Germinal center (tissue), 1 donor: ENCODE measurements around the gene TNNT3.
"Not testable (repeated sequence)": the region's sequence is repeated elsewhere in the genome, so short reads cannot be mapped to it uniquely, and the experiment has no call there.

Experiments used
- DNase-seq: peaks from one replicate; pipeline ENCODE4 v3.0.0; 2012; ENCODE audit warnings: mixed read lengths, low spot score

The TNNT3 gene

DNA sequence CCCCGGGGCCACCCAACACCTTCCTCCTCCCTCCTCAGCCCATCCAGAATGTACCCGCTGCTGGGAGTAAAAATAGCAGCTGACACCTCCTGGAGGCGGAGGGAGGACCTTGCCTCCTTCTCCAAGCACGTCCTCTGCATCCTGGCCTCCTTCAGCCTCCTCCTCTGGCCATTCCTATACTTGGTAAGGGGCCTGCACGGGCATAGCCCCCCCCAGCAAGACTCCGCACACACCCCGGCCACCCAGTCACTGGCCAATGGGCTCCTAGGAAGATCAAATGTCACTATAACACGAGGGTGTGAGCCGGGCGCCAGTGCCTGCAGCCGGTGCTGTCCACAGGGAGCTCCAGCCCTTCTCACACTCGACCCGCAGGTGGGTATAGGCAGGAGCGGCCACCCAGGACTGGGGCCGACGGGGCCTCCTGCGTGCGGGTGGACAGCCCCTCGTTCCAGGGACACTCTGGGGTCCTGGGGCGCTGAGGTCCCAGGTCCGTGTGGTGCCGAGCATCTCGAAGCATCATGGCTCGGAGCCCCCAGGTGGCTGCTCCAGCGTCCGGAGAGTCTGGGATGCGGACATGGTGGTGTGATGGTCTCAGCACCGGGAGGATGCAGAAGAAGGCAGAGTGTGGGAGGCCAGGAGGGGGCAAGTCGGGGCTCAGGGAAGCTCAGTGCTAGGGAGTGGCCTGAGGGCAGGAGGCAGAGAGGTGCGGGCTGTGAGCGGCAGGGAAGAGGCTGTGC lies at the start of gene TNNT3:
TNNT3 (plus strand) TSS at position 313 of the 737 bp plus-strand sequence. CDS start 3,172 bp downstream, outside the sequence.
- no peak for DNase-seq

DNA sequence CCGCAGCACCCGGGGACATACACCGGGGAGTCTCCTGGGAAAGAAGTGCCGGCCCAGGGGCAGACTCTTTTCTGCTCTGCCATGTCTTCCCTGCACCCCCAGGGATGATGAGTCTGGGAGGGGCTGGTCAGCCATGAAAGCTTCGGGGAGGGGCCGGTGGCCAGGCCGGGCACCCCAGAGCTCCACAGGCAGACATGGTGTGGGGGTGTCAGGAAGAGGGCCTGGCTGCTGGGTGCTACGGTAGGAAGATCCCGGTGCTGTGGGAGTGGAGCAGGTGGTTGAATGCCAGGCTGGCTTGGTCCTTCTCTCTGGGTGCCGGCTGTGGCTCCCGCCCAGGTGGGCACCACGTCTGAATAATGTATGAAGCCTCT lies 49.2 kb upstream of the TNNT3 start:
- DNase-seq: no peak

DNA sequence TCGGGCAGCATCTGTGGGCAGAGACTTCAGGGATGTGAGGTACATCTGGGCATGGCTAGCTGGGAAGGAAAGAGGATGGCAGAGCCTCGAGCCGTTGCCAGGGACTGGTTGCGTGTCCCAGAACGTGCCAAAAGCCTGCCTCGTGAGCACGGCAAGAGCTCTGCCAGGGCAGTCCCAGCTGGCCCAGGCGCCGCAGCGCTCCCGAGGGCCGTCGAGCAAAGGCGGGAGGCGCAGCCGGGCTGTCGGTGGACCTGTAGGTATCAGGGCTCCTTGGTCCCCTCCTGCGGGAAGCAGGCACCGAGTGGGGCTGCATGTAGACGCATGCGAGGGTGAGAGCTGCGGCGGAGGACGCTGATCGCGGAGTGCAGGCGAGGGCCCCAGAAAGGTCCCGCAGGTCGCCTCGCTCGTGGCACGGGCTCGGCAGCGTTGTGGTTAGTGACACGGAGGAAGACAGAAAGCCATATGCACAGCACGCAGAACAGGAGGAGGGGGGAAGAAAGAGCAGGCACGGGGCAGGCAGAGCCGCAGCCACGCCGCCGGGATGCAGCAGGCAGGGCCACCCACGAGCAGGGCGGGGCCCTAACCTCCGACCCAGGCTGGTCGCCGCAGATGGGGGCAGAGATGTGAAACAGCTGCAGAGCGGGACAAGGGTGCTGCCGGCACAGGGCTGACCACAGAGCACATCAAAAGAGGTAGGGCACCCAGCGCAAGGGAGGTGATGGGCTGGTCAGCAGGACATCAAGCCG lies 48.6 kb upstream of the TNNT3 start:
- DNase-seq: no peak

DNA sequence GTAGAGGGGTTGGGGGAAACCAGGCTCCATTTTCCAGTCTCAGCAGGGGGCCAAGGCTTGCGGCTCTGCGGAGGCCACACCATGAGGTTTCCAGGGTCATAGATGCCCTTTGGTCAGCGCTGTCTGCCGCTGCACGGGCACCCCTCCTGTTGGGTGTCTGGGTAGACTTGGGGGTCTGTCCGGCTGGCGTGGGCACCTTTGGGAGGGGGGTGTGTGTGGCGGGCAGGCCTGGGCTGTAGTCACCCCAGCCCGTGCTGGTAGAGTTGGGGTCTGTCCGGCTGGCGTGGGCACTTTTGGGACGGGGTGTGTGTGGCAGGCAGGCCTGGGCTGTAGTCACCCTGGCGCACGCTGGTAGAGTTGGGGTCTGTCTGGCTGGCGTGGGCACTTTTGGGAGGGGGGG lies 48.0 kb upstream of the TNNT3 start:
- no peak for DNase-seq

DNA sequence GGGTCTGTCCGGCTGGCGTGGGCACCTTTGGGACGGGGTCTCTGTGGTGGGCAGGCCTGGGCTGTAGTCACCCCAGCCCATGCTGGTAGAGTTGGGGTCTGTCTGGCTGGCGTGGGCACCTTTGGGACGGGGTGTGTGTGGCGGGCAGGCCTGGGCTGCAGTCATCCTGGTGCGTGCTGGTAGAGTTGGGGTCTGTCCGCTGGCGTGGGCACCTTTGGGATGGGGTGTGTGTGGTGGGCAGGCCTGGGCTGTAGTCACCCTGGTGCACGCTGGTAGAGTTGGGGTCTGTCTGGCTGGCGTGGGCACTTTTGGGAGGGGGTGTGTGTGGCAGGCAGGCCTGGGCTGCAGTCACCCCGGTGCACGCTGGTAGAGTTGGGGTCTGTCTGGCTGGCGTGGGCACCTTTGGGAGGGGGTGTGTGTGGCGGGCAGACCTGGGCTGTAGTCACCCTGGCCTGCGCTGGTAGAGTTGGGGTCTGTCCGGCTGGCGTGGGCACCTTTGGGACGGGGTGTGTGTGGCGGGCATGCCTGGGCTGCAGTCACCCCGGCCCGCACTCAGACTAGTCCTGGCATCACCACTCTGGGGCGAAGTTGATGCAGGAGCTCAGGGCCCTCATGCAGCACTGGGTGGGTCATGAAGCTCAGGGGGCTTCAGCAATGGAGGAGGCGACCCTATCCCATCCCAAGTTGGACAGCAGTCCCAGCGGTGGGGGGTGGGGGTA lies 47.1 kb upstream of the TNNT3 start:
- DNase-seq: no peak

DNA sequence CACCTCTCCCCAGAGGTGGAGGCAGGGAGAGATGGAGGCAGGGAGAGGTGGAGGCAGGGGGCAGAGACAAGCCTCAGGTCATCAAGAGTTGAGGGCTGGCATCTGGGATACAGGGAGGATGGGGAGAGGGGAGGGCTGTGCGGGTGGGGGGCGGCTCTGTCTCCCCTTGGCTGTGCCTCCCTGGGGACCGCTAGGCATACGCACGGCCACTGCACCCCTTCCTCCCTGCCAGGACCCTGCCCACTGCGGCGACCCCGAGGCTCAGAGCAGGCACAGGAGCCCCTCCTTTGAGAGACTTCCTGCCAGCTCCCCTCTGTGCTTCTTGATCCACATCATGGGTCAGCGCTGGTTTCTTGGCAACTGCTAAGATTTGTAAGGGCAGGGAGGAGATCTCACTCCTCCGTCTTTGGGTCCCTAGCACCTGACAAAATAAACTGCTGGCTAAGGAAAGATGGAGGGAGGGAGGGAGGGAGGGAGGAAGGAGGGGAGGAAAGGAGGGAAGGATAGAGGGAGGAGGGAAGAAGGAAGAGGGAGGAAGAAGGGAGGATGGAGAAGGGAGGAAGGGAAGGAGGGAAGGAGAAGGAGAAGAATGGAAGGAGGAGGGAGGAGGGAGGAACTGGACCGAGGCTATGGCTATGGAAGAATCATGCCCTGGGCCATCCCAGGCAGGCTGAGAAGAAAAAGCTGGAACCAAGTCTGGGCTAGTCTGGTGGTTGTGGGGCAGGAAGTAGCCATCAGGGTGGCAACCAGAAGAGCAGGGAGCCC lies 46.3 kb upstream of the TNNT3 start:
- DNase-seq: no peak

DNA sequence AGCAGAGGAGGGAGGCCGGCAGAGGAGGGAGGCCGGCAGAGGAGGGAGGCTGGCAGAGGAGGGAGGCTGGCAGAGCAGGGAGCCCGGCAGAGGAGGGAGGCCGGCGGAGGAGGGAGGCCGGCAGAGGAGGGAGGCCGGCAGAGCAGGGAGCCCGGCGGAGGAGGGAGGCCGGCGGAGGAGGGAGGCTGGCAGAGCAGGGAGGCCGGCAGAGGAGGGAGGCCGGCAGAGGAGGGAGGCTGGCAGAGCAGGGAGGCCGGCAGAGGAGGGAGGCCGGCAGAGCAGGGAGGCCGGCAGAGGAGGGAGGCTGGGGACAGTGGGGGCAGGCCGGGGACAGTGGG lies 45.7 kb upstream of the TNNT3 start:
- DNase-seq: not testable (repeated sequence)

DNA sequence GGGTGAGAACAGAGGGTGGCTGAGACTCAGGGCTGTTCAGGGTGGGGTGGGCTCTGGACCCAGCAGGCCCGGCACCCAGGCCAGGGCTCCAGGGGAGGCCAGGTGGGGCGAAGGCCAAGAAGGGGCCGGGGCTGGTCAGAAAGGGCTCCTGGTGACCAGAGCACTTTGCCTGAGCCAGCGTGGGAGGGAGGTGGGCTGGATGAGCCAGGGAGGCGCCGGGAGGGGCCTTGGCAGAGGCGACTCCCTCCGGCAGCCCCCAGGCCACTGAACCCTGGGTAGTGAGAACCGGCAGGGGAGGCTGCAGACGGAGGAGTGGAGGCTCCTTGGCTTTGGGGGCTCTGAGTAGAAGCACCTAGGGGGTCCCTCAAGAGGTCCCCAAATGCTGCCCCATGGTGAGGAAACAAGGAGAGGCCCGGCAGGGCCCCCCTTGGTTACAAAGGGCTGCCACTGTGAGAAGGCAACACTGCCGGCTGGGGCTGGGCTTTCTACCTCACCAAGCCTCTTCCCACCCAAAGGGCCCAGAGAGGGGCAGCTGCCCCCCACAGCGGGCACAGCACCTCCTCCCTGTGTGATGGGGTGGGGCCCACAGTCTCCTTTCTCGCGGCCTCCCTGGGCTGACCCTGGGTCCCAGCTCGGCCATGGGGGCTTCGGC lies 44.9 kb upstream of the TNNT3 start:
- not testable (repeated sequence) for DNase-seq

DNA sequence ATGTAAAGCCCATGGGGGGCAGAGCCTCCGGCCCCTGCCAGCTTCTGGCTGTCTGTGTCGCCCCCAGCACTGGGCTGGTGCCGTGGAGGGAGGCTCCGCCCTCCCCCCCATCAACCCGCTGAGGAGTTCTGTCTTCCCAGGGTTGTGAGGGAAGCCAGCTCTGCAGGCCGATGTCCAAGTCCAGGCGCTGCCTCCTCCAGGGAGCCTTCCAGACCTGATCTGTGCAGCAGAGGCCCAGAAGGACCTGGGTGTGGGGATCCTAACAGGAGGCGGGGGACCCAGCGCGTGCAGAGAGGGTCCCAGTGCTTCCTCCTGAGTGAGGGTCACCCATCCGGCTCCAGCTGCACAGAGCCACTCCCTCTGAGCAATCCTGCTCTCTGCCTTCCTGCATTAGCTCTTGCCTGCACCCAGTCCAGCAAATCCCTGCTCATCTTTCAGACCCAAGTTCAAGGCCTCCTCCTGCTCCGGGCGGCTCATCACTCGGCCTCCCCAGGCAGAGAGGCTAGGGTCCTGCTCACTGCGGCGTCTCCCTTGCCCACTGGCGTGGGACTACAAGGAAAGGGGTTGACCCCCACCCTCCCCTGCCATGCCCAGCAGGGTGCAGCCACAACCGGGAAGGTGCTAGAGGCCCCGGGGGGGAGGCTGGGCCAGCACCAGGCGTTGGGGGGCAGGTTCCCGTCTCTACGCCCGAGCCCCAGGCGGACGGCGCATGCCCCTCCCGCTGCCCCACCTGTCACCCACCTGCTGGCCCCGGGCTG lies 44.2 kb upstream of the TNNT3 start:
- no peak for DNase-seq

DNA sequence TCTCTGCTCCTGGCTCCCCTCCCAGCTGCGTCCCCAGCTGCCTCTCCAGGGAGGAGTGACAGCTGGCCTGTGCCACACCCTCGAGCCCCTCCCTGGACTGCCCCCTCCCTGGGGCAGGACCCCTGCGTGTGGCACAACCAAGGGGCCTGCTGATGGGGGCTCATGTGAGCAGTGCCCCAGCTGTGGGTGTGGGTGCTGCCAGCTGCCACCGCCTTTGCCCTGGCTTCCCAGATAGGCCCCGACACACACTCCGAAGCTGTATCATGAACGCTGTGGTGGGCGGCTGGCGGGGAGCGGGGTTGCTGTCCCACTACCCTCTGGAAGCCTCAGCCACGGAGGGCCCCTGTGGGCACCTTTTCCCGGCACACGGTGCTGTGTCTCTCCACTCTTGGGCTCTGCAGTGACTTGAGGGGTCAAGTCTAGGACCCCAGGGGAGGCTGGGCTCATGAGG lies 43.6 kb upstream of the TNNT3 start:
- not testable (repeated sequence) for DNase-seq

DNA sequence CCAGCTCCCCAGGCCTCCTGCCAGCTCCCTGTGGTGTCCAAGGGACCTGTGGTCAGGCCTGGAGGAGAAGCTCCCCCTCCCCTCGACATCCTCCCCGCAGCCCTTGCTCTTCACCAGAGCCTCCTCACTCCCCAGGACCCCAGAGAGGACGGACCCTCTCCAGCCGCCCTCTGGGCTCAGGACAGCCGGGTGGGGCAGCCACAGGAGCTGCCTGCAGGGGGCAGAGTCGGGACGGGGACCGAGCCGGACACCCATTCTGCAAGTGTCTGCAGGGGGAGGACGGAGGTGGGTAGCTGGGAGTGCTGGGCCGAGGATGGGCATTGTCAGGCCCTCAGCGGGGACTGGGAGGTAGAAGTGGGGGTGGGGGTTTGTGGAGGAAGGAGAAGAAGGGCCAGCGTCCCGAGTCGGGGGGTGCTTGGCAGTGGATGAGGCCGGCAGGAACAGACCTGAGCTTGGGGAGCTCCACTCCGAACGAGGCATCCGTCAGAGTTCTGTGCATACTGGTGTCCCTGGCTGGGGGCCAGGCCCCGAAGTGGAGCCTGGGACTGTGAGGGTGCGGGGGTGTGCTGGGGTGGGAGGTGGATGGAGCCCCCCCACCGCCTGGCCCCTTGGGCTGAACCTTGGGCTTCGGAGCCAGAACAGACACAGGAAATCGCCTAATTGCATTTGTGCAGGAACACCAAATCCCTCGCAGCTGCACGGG lies 43.0 kb upstream of the TNNT3 start:
- no peak for DNase-seq

DNA sequence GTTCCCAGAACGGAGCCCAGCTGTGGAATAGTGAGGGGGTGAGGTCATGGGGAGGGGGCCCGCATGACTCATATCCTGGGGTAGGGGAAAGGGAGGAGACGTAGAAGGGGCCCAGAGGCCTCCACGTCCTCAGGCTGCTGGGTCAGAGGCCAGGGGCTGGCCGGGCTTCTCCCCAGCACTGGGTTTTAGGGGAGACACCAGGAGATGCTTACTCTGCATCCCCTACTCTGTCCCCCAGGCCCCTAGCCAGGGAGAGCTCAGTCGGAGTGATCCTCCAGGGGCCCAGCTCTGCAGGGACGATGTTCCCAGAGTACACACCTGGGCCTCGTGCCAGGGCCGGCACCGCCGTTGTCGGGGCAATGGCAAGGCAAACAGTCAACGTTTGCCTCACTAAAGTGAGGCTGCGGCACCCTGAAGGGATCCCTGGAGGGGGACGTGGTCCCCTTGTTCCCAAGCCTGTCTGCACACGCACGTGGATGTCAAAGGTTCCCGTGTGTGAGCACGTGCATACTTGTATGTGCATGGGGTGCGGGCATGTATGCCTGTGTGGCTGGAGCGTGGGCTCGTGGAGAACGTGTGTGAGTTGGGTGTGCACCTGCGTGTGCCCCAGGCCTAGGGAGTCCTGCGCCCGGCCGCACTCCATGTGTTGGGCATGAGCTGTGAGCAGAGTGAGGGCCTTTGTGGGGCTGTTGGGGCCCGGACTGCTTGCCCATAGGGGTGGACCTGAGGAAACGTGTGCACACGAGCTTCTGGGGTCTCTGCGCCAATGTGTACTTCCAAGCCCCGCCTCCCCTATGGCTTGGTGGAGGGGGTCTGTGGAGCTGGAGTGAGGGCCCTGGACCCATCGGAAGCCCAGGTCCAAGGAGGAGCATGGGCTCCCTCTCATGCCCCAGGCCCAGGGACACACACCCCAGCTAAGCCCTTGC lies 42.0 kb upstream of the TNNT3 start:
- DNase-seq: no peak

DNA sequence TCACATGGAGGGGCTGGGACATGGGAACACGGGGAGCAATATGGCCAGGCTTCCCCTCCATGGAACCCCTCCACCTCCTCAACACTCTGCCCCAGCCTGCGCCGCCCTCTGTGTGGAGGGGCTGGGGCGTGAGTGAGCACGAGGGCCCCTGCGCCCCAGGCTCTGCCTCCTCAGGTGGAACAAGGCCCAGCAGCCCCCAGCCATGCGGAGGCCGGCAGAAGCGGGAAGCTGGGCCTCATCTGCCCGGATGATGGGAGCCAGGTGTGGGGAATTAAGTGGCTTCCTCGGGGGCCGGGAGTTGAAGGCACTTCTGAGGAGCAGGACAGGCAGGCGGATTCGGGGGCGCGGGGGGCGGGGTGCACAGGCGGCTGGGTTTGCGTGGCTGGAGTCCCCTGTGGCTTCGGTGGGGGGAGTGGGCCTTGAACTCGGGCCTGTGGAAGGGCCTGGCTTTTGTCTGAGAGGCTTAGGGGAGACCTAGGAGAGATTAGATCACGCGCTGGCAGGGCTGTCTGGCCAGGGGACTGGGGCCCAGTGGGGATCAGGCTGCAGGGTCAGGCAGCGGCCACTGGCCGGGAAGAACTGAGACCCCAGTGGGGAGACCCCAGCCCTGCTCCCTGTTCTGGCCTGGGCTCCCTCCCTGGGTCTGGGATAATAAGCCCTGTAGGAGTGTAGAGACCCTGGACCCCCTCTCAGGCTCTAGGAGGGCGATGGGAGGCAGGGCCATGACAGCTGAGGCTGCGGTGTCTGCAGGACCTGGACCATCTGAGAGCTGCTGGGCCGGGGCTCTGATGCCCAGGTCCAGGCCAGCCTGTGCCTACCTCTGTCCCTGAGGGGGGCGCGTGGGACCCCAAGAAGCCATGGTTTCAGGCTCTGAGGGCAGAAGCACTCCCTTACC lies 41.1 kb upstream of the TNNT3 start:
- DNase-seq: no peak

DNA sequence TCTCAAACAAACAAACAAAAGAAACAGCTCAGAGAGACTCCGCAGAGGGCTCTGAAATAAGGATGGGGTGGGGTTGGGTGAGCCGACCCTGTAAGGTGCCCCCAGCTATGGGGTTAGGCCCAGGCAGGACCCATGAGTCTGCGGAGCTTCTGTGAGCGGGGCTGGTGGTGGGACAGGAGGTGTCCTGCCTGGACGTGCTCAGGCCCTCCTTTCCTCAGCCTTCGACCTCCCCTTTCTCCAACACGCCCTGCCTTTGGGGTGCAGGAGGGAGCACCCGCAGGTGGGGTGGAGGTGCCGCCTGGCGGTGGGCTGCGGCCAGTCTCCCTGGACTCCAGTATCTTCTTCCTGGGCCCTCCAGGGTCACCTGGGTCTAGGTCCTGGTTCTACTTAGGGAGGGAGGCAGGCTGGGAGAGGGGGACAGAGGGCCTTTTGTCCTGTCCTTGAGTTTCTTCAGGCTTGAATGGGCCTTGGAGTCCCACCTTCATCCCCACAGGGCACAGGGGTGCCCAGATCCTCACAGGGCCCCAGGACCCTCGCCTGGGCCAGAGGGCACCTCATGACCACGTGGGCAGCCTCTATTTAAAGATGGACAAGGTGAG lies 40.1 kb upstream of the TNNT3 start:
- DNase-seq: no peak

DNA sequence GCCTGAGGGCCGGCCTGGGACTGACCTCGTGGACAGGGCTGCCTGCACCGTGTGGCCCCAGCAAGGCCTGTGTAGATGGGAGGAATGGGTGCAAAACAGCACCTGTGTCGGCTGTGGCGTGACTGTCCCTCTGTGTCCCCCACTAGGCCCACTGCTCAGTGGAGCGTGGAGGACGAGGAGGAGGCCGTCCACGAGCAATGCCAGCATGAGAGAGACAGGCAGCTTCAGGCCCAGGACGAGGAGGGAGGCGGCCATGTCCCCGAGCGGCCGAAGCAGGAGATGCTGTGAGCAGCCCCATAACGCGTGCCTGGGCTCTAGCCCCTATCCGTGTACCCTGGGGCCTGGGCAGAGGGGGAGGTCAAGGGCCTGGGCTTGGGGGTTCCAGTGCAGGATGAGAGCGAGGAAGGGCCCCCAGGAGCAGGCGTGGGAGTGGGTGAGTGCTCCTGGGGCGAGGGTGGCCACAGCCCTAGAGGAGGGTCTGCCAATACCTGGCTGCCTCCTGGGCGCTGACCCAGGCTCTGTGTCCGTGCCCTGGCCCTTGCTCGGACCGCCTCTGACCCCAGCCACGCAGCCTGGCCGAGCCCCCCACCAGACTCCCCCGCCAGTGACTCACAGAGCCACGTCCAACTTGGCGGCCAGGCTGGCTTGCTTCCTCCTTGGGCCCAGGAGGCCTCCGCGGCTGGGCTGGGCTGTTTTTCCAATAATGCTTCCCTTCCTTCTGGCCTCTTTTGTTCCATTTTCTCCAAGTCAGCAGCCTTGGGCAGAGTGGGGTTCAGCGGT lies 39.4 kb upstream of the TNNT3 start:
- no peak for DNase-seq

DNA sequence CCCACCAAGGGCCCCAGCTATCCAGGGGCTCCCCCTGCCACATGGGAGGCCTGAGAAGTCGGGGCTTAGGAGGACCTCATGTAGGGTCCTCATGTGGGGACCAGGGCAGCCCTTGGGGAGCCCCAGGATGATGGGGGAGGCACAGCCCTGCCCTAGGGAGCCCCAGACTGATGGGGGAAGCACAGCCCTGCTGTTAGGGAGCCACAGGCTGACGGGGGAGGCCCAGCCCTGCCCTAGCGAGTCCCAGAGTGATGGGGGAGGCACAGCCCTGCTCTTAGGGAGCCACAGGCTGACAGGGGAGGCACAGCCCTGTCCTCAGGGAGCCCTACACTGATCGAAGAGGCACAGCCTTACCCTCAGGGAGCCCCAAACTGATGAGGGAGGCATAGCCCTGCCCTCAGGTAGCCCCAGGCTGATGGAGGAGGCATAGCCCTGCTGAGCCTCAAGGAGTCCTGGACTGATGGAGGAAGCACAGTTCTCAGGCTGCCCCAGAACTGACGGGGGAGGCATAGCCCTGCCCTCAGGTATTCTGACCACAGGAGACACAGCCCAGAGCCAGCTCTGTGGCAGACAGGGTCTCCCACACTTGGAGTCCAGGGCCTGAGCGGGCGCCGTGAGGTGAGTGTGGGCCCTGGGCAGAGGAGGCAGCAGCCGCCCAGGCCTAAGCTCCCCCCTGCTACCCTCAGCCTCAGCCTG lies 38.6 kb upstream of the TNNT3 start:
- DNase-seq: no peak
